ENCODE measurements around the gene PLEKHA3. TPM values are rescaled to one million over a fixed set of nuclear protein-coding genes. Genes with fewer than 3 reads are reported as not detected.
"Not testable (repeated sequence)": the region's sequence is repeated elsewhere in the genome, so short reads cannot be mapped to it uniquely, and the experiment has no call there.

The PLEKHA3 gene
- total RNA-seq, 1 donor from 2014 or later = 22.0 TPM

DNA sequence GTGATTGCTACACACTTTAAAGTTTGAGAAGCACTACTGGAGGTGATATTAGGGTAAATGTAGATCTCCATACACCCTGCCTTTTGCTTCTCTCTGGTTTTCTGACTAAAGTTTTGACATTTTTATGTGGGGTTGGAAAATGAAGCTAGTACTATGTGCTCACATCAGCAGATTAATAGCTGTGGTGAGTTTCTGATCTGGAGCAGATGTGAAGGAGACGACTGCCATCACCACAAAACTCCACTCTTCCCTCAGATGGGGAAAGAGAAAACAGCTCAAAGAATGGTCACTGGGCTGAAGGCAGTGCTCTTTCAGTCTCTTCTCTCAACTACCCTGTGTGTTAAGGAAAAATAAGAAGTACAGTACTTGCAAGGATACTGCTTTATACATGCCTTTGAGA lies 37.2 kb downstream of the PLEKHA3 start:
- Mint-ChIP-seq H3K27me3 (ENCODE audit: low read depth) (no peaks in the 10 kb centered on the region), H3K27ac (ENCODE audit: unreplicated experiment) (no peak overlapping the region), H3K4me3 (no peak overlapping the region), H3K9me3 (peaks cover 12% of the 10 kb centered on the region), H3K36me3 (ENCODE audit: low read depth) (peaks cover 20% of the 10 kb centered on the region), H3K4me1 (peaks cover 19% of the 10 kb centered on the region)
- DNase-seq (ENCODE audit: low read depth, low spot score) = no peak
- TF ChIP-seq, protein P1, sequence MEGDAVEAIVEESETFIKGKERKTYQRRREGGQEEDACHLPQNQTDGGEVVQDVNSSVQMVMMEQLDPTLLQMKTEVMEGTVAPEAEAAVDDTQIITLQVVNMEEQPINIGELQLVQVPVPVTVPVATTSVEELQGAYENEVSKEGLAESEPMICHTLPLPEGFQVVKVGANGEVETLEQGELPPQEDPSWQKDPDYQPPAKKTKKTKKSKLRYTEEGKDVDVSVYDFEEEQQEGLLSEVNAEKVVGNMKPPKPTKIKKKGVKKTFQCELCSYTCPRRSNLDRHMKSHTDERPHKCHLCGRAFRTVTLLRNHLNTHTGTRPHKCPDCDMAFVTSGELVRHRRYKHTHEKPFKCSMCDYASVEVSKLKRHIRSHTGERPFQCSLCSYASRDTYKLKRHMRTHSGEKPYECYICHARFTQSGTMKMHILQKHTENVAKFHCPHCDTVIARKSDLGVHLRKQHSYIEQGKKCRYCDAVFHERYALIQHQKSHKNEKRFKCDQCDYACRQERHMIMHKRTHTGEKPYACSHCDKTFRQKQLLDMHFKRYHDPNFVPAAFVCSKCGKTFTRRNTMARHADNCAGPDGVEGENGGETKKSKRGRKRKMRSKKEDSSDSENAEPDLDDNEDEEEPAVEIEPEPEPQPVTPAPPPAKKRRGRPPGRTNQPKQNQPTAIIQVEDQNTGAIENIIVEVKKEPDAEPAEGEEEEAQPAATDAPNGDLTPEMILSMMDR (conservative IDR thresholded peaks at IDR 0.05) = no peak

DNA sequence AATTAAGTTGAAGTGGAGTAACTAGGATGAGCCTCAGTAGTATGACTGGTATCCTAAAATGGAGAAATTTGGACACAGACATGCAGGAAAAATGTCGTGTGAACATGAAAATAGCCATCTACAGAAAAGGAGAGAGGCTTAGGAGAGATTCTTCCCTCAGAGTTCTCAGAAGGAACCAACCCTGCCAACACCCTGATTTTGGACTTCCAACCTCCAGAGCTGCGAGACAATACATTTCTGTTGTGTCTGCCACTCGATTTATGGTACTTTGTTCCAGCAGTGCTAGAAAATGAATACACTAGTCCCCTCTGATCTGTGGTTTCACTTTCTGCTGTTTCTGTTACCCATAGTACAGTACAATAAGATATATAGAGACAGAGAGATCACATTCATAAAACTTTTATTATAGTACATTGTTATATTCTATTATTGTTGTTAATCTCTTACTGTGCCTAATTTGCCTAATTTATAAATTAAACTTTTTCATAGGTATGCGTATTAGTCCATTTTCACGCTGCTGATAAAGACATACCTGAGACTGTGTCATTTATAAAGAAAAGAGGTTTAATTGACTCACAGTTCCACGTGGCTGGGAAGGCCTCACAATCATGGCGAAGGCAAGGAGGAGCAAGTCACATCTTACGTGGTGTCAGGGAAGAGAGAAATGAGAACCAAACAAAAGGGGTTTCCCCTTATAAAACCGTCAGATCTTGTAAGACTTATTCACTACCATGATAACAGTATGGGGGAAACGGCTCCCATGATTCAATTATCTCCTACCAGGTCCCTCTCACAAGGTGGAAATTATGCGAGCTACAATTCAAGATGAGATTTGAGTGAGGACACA lies 41.3 kb downstream of the PLEKHA3 start:
- no peak overlapping the region for H3K27ac Mint-ChIP-seq (ENCODE audit: unreplicated experiment)
- DNase-seq (ENCODE audit: low read depth, low spot score) = no peak
- peaks cover 29% of the 10 kb centered on the region for H3K4me1 Mint-ChIP-seq
- peak overlapping the region; percentile 82 for H3K4me3 Mint-ChIP-seq
- TF ChIP-seq, protein P1 (conservative IDR thresholded peaks at IDR 0.05) = no peak
- no peaks in the 10 kb centered on the region for H3K27me3 Mint-ChIP-seq (ENCODE audit: low read depth)
- H3K9me3 Mint-ChIP-seq = peaks cover 13% of the 10 kb centered on the region
- peaks cover 10% of the 10 kb centered on the region for H3K36me3 Mint-ChIP-seq (ENCODE audit: low read depth)

DNA sequence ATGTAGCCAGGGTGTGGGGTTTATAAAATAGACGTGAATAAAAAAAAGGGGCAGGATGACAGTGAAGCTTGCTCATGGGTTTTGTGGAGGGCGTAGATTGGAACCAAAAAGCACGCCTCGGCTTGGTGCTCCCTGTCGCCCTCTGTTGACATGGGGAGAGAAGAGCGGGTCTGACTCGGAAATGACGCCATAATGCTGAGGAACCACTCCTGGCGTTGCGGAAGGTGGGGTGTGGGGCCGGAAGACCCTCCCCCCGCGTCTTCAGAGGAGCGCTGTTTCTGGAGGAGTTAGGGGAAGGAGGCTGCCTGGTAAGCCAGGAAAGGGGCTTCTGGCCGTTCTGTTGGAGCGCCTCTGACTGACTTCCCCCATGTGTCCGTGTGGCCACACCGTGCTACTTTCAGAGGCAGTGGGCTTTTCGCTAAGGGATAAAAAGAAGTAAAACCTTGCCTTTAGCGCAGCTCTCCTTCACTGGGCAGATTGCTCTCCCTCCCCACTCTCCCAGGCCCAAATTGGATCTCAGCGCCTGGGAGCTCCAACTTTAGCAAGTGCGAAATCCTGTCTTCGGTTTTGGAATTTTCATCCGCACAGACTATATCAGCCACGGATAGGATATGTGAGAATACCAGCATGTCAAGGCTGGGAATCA lies 42.8 kb downstream of the PLEKHA3 start:
- Mint-ChIP-seq H3K27me3 (ENCODE audit: low read depth) (no peaks in the 10 kb centered on the region), H3K27ac (ENCODE audit: unreplicated experiment) (peak overlapping the region; percentile 99)

DNA sequence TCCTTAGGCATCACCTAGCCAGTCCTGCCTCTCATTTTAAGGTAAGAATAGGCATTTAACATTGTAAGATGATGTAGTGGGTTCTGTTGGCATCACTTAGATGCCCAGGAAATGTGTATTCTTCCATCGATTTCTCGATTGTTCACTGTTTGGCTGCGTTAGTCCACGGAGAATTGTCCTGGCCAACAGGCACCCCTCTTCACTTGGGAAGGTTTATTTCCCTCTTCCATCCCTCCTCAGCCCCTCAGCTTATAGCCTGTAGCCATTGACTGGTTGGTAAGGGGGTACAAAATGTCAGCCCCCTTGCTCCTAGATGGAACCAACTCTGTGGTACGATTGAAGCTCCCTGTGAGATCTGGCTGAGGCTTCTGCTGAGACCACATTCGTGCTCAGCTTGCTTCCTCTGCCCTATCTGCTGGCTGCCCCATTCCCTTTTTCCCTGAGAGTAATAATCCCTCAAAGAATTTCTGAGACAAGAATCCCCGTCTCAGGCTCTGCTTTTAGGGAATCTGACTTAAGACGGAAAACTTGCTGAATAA lies 43.4 kb downstream of the PLEKHA3 start:
- Mint-ChIP-seq H3K9me3 (peaks cover 13% of the 10 kb centered on the region), H3K27ac (ENCODE audit: unreplicated experiment) (peak overlapping the region; percentile 99), H3K4me1 (peaks cover 29% of the 10 kb centered on the region), H3K4me3 (peak overlapping the region; percentile 99), H3K36me3 (ENCODE audit: low read depth) (peaks cover 14% of the 10 kb centered on the region), H3K27me3 (ENCODE audit: low read depth) (no peaks in the 10 kb centered on the region)
- TF ChIP-seq, protein P1 (conservative IDR thresholded peaks at IDR 0.05) = no peak
- DNase-seq (ENCODE audit: low read depth, low spot score) = no peak

More for the DNA sequence above, 42.8 kb downstream of the PLEKHA3 start:
- peaks cover 13% of the 10 kb centered on the region for H3K9me3 Mint-ChIP-seq
- DNase-seq (ENCODE audit: low read depth, low spot score) = peak; percentile 85
- TF ChIP-seq, protein P1 (conservative IDR thresholded peaks at IDR 0.05) = peak; percentile 86
- peaks cover 29% of the 10 kb centered on the region for H3K4me1 Mint-ChIP-seq
- H3K36me3 Mint-ChIP-seq (ENCODE audit: low read depth) = peaks cover 12% of the 10 kb centered on the region
- peak overlapping the region; percentile 99 for H3K4me3 Mint-ChIP-seq

DNA sequence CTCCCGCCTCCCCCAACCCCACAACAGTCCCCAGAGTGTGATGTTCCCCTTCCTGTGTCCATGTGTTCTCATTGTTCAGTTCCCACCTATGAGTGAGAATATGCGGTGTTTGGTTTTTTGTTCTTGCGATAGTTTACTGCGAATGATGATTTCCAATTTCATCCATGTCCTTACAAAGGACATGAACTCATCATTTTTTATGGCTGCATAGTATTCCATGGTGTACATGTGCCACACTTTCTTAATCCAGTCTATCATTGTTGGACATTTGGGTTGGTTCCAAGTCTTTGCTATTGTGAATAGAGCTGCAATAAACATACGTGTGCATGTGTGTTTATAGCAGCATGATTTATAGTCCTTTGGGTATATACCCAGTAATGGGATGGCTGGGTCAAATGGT lies 44.8 kb downstream of the PLEKHA3 start:
- H3K27me3 Mint-ChIP-seq (ENCODE audit: low read depth); H3K27ac Mint-ChIP-seq (ENCODE audit: unreplicated experiment); DNase-seq (ENCODE audit: low read depth, low spot score); H3K4me3 Mint-ChIP-seq: not testable (repeated sequence)
- Mint-ChIP-seq H3K4me1 (peaks cover 29% of the 10 kb centered on the region), H3K36me3 (ENCODE audit: low read depth) (peaks cover 18% of the 10 kb centered on the region), H3K9me3 (peaks cover 13% of the 10 kb centered on the region)

DNA sequence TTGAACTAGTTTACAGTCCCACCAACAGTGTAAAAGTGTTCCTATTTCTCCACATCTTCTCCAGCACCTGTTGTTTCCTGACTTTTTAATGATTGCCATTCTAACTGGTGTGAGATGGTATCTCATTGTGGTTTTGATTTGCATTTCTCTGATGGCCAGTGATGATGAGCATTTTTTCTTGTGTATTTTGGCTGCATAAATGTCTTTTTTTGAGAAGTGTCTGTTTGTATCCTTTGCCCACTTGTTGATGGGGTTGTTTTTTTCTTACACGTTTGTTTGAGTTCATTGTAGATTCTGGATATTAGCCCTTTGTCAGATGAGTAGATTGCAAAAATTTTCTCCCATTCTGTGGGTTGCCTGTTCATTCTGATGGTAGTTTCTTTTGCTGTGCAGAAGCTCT lies 45.2 kb downstream of the PLEKHA3 start:
- peaks cover 19% of the 10 kb centered on the region for H3K36me3 Mint-ChIP-seq (ENCODE audit: low read depth)
- peaks cover 29% of the 10 kb centered on the region for H3K4me1 Mint-ChIP-seq
- peak overlapping the region; percentile 31 for H3K4me3 Mint-ChIP-seq
- not testable (repeated sequence) for H3K27ac Mint-ChIP-seq (ENCODE audit: unreplicated experiment); H3K27me3 Mint-ChIP-seq (ENCODE audit: low read depth); DNase-seq (ENCODE audit: low read depth, low spot score)
- peaks cover 13% of the 10 kb centered on the region for H3K9me3 Mint-ChIP-seq

Measured in neural crest cell (in vitro differentiated cells).